Lower leg skin (tissue), 4 donors: ENCODE results near the gene PPP2R2B. TPM values are rescaled to one million over a fixed set of nuclear protein-coding genes. Genes with fewer than 3 reads are reported as not detected.

Experiments used
- DNase-seq, 2 donors: peaks; one replicate each; pipeline ENCODE4 v3.0.0-alpha.2; 2019; ENCODE audit warnings: low spot score in 2 of 2
- H3K4me3 ChIP-seq: fragments of 200-600 bp; sonication (generic); 2 replicates; pipeline ENCODE4 v1.5.1; 2017; ENCODE audit warnings: mild to moderate bottlenecking, low read depth; ENCODE audit not compliant: poor library complexity, severe bottlenecking
- POLR2A ChIP-seq, 2 donors: fragments of 450-650 bp; IDR thresholded peaks; one replicate each; pipeline ENCODE4 v1.6.1; 2016 to 2017; ENCODE audit warnings: antibody characterized with exemption in 2 of 2, mild to moderate bottlenecking in 1 of 2, moderate library complexity in 1 of 2
- WGBS, 2 donors: methylation state at CpG; one replicate each; pipeline ENCODE4 v1.1.5; 2018; 5-methylcytosine and 5-hydroxymethylcytosine counted together
- intact Hi-C: fragments of 100-400 bp; cut with DNase I; formaldehyde crosslinking; loops from one replicate; pipeline ENCODE4 v1.15.0; 2023; ENCODE audit warnings: low total_unique reads
- total RNA-seq, 4 donors: library from RNA; depleted of rRNA; stranded (reverse); fragments of >200 nt; gene quantifications; one replicate each; pipeline ENCODE4 v1.1.0, GENCODE V29; 2016
- TF ChIP-seq, protein P1 (sequence below), 3 donors: fragments of 450-650 bp; IDR thresholded peaks; one replicate each; pipeline ENCODE4 v1.5.1; 2016; ENCODE audit warnings: antibody characterized with exemption in 3 of 3, mild to moderate bottlenecking in 3 of 3, moderate library complexity in 2 of 3

PPP2R2B gene
- total RNA-seq, 4 donors from 2014 or later, result 3.7 to 8.4 (median 4.5) TPM

GRCh38 chr5:146890731-146891440 lies 12.3 kb upstream of the PPP2R2B start:
- intact Hi-C loops, result no loop called here
- no peak for DNase-seq
- no peak overlapping the region for H3K4me3 ChIP-seq
- WGBS, 2 donors, result 44 to 53% methylated on average over 1 of the region's 1 CpG
- TF ChIP-seq, protein P1, sequence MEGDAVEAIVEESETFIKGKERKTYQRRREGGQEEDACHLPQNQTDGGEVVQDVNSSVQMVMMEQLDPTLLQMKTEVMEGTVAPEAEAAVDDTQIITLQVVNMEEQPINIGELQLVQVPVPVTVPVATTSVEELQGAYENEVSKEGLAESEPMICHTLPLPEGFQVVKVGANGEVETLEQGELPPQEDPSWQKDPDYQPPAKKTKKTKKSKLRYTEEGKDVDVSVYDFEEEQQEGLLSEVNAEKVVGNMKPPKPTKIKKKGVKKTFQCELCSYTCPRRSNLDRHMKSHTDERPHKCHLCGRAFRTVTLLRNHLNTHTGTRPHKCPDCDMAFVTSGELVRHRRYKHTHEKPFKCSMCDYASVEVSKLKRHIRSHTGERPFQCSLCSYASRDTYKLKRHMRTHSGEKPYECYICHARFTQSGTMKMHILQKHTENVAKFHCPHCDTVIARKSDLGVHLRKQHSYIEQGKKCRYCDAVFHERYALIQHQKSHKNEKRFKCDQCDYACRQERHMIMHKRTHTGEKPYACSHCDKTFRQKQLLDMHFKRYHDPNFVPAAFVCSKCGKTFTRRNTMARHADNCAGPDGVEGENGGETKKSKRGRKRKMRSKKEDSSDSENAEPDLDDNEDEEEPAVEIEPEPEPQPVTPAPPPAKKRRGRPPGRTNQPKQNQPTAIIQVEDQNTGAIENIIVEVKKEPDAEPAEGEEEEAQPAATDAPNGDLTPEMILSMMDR (IDR thresholded peaks at IDR 0.05), result no peak
- no peak for TF ChIP-seq POLR2A (IDR thresholded peaks at IDR 0.05)

DNA sequence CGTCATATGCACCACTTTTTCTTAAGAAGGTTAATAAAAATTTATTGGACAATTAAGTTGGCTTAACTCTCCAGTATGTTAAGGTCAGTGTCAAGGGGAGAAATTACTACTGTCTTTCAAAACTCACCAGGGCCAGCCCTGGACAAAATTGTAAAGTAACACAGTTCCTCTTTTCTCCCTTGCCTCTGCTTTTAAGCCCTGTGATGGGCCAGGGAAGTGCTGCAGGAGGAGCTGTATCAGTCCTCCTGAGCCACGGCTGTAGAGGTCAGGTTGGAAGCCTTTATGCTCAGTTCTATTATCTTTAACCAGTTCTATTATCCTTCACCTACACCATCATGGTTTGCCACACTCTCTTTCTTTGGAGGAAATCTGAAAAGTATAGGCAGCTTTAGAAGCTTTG lies 11.5 kb upstream of the PPP2R2B start:
- no peak for TF ChIP-seq POLR2A (IDR thresholded peaks at IDR 0.05)
- TF ChIP-seq, protein P1 (IDR thresholded peaks at IDR 0.05), result no peak
- no peak overlapping the region for H3K4me3 ChIP-seq
- no peak for DNase-seq
- intact Hi-C loops, result no loop called here
- WGBS, 2 donors, result 82 to 83% methylated on average over 2 of the region's 2 CpGs

GRCh38 chr5:146889169-146889568 lies 10.6 kb upstream of the PPP2R2B start:
- no peak for TF ChIP-seq POLR2A (IDR thresholded peaks at IDR 0.05)
- TF ChIP-seq, protein P1 (IDR thresholded peaks at IDR 0.05), result no peak
- intact Hi-C loops, result no loop called here
- 47 to 54% methylated on average over 1 of the region's 1 CpG for WGBS, 2 donors

GRCh38 chr5:146888351-146888978 lies 9.9 kb upstream of the PPP2R2B start:
- no peak for DNase-seq
- WGBS, 2 donors, result 43 to 52% methylated on average over 3 of the region's 3 CpGs
- TF ChIP-seq, protein P1 (IDR thresholded peaks at IDR 0.05), result no peak
- no peak for TF ChIP-seq POLR2A (IDR thresholded peaks at IDR 0.05)
- no peak overlapping the region for H3K4me3 ChIP-seq
- intact Hi-C loops, result no loop called here

More at GRCh38 chr5:146889169-146889568, 10.6 kb upstream of the PPP2R2B start:
- DNase-seq, result no peak
- no peak overlapping the region for H3K4me3 ChIP-seq

DNA sequence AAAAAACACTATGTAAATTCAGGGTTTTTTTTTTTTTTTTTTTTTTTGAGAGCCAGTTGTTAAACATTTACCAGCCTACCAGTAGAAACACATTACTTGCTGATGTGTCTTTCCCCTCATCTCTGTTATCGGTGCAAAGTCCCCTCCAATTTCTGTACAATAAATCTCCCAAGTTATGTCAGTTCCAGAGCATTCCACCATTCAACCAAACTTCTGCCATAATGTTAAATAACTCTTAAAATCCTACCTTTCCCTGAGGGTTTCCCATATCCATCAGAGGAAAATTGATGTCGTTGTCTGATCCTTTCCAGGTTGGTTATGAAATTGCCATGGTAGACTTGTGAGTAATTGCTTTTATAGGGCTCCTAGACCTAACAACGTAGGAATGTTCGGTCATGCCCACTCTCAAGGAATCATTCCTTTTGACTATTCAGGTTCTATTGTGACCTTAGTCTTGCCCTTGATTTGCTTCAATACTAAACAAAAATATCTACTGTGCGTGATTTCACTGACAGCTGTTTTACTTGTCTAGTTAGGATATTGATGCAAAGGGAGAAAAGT lies 5.6 kb upstream of the PPP2R2B start:
- WGBS, 2 donors, result 69 to 73% methylated on average over 5 of the region's 5 CpGs
- no peak for DNase-seq
- H3K4me3 ChIP-seq, result no peak overlapping the region
- intact Hi-C loops, result no loop called here
- TF ChIP-seq POLR2A (IDR thresholded peaks at IDR 0.05), result no peak
- TF ChIP-seq, protein P1 (IDR thresholded peaks at IDR 0.05), result no peak
